PFSK-1 (cell line): ENCODE measurements around the gene PTPRA.

ENCODE experiments used
- FOXP2 ChIP-seq: optimal IDR thresholded peaks from 2 replicates; pipeline ENCODE3; 2011; ENCODE audit warnings: borderline replicate concordance, control low read depth, inconsistent platforms; ENCODE audit not compliant: insufficient read depth; ENCODE audit errors: extremely low read length, extremely low read depth
- POLR2AphosphoS5 ChIP-seq: IDR thresholded peaks from 2 replicates; pipeline ENCODE4 v1.6.1; 2012; ENCODE audit warnings: low read depth, mild to moderate bottlenecking, control low read depth, low read length, moderate library complexity
- SIN3A ChIP-seq: IDR thresholded peaks from 2 replicates; pipeline ENCODE4 v1.6.1; 2012; ENCODE audit warnings: mild to moderate bottlenecking, low read length, moderate library complexity, borderline replicate concordance; ENCODE audit not compliant: insufficient read depth
- TAF1 ChIP-seq: IDR thresholded peaks from 2 replicates; pipeline ENCODE4 v1.6.1; 2012; ENCODE audit warnings: low read length, control low read depth, borderline replicate concordance; ENCODE audit not compliant: insufficient read depth
- TF ChIP-seq, protein P1 (sequence below), 2 experiments: IDR thresholded peaks; 2 replicates each; pipeline versions ENCODE4 v1.6.1 to v1.8.0; 2011 to 2012; ENCODE audit warnings: low read depth in 2 of 2, low read length in 2 of 2, control low read depth in 1 of 2, inconsistent platforms in 1 of 2, mild to moderate bottlenecking in 1 of 2, moderate library complexity in 1 of 2; ENCODE audit not compliant: insufficient read depth in 1 of 2

The PTPRA gene

GRCh38 chr20:2930538-2930937 is 57.3 kb downstream of the PTPRA start:
- TF ChIP-seq POLR2AphosphoS5 (no peak), FOXP2 (no peak), SIN3A (no peak), TAF1 (no peak)
- TF ChIP-seq, protein P1, sequence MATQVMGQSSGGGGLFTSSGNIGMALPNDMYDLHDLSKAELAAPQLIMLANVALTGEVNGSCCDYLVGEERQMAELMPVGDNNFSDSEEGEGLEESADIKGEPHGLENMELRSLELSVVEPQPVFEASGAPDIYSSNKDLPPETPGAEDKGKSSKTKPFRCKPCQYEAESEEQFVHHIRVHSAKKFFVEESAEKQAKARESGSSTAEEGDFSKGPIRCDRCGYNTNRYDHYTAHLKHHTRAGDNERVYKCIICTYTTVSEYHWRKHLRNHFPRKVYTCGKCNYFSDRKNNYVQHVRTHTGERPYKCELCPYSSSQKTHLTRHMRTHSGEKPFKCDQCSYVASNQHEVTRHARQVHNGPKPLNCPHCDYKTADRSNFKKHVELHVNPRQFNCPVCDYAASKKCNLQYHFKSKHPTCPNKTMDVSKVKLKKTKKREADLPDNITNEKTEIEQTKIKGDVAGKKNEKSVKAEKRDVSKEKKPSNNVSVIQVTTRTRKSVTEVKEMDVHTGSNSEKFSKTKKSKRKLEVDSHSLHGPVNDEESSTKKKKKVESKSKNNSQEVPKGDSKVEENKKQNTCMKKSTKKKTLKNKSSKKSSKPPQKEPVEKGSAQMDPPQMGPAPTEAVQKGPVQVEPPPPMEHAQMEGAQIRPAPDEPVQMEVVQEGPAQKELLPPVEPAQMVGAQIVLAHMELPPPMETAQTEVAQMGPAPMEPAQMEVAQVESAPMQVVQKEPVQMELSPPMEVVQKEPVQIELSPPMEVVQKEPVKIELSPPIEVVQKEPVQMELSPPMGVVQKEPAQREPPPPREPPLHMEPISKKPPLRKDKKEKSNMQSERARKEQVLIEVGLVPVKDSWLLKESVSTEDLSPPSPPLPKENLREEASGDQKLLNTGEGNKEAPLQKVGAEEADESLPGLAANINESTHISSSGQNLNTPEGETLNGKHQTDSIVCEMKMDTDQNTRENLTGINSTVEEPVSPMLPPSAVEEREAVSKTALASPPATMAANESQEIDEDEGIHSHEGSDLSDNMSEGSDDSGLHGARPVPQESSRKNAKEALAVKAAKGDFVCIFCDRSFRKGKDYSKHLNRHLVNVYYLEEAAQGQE (IDR thresholded peaks at IDR 0.05; ENCODE audit: insufficient read depth in 1 of 2, low read depth in 2 of 2, low read length in 2 of 2), result no peak

DNA sequence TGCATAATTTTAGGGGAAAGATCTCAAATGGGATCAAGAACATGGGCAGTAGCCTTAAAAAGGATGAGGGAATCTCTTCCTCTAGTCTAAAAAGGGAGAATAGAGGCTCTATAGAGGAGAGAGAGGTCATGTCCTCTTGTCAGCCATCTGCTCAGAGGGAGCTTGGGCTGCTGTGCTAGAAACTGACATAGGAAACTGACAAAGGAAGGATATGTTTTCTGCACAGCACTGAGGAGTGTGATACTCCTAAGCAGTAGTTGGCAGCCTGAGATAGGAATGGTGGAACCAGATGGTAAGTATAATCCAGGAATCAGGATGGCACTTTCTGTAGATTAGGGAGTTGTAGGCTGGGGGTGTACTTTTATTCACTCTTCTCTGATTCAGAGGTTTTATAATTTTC is 59.2 kb downstream of the PTPRA start:
- no peak for TF ChIP-seq SIN3A
- TF ChIP-seq TAF1, result no peak
- TF ChIP-seq FOXP2, result no peak
- TF ChIP-seq, protein P1 (IDR thresholded peaks at IDR 0.05; ENCODE audit: insufficient read depth in 1 of 2, low read depth in 2 of 2, low read length in 2 of 2), result no peak
- no peak for TF ChIP-seq POLR2AphosphoS5

DNA sequence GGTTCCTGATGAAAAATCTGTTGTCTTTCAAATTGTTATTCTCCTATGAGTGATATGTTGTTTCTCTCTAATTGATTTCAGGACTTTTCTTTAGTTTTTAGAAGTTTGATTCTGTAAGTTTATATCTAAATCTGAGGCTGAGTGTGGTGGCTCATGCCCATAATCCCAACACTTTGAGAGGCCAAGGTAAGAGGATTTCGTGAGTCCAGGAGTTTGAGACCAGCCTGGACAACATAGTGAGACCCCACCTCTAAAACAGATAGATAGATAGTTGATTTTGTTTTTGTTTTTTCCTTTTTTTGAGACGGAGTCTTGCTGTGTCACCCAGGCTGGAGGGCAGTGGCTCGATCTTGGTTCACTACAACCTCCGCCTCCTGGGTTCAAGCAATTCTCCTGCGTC is 64.6 kb downstream of the PTPRA start:
- TF ChIP-seq FOXP2, result no peak

GRCh38 chr20:2942439-2942838 is 69.2 kb downstream of the PTPRA start:
- TF ChIP-seq POLR2AphosphoS5 (no peak), SIN3A (no peak)

DNA sequence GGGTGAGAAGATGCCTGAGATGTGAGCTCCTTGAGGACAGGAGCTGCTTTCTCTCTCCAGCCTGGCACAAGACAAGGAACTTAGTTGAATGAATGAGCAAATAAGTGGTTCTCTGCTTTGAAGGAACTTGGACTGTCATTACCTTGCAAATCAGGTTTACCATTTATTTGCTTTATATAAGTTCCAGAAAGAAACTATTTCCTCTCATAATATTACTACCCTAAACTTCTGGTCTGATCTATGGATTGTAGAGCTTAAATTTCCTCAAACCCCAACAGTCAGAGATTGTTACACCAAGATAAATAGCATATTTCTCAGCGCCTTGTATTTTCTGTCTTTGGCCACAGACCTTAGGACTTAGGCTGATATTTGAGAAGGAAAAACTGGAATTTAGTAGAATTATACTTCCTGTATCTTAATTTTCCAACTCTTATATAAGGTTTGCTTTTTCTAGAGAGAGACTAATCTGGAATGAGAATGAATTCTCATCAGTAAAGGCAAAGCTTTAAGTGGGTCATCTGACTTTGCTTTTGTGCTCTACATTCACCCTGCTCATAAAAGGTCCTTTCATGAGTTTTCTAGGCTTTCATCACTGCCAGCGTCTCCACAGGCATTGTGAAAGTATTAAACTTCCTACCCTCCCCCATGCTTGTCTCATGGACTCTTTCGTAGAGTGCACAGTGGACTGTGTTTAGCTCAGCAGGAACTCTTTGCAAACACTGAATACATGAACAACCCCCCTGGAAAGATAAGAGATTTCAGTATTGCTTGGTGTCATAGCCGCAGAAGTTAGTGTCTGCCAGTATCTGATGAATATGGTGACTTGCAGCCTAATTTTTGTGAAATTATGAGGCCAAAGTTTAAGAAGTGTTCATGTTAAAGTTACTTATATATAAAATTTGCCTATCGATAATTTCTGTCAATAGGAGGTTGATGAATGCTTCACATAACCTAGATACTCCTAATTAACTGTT is 74.0 kb downstream of the PTPRA start:
- TF ChIP-seq TAF1 (no peak), POLR2AphosphoS5 (no peak), SIN3A (no peak), FOXP2 (no peak)
- TF ChIP-seq, protein P1 (IDR thresholded peaks at IDR 0.05; ENCODE audit: insufficient read depth in 1 of 2, low read depth in 2 of 2, low read length in 2 of 2), result no peak

DNA sequence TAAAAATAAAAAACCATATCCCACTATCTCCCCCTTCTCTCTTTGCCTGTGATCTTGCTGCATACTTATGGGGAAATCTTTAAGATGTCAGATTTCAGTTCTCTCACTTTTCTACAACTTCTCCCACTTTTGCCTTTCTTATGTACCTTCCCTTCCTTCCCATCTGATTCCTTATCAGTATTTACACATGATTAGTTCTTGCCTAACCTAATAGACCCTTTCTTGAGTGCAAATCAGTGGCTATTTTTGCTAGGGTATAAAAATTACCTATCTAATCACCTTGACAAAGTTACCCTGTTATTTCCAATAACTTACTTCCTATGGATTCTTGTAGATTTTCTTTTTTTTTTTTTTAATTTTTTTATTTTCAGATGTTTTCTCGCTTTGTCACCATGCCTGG is 75.7 kb downstream of the PTPRA start:
- TF ChIP-seq SIN3A (no peak), TAF1 (no peak), FOXP2 (no peak), POLR2AphosphoS5 (no peak)
- TF ChIP-seq, protein P1 (IDR thresholded peaks at IDR 0.05; ENCODE audit: insufficient read depth in 1 of 2, low read depth in 2 of 2, low read length in 2 of 2), result no peak
